ENCODE measurements around the gene PTGIS.

PTGIS gene

DNA sequence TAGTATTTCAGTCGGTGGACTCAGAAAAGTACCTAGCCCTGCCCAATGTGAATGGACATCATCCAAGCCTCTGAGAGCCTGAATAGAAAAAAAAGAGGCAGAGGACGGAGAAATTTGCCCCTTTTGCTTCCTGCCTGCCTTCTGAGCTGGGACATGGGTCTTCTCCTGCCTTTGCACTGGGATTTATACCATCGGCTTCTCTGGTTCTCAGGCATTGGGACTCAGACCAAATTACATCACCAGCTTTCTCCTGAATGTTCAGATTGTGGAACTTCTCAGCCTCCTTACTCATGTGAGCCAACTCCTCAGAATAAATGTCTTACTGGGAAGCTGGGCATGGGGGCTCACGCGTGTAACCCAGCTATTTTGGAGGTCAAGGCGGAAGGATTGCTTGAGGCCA is 105.3 kb downstream of the PTGIS start:
- TF ChIP-seq, protein P1, sequence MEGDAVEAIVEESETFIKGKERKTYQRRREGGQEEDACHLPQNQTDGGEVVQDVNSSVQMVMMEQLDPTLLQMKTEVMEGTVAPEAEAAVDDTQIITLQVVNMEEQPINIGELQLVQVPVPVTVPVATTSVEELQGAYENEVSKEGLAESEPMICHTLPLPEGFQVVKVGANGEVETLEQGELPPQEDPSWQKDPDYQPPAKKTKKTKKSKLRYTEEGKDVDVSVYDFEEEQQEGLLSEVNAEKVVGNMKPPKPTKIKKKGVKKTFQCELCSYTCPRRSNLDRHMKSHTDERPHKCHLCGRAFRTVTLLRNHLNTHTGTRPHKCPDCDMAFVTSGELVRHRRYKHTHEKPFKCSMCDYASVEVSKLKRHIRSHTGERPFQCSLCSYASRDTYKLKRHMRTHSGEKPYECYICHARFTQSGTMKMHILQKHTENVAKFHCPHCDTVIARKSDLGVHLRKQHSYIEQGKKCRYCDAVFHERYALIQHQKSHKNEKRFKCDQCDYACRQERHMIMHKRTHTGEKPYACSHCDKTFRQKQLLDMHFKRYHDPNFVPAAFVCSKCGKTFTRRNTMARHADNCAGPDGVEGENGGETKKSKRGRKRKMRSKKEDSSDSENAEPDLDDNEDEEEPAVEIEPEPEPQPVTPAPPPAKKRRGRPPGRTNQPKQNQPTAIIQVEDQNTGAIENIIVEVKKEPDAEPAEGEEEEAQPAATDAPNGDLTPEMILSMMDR (conservative IDR thresholded peaks at IDR 0.05; ENCODE audit: low read length) = no peak
- no peak overlapping the region for H3K4me3 ChIP-seq (ENCODE audit: low read length)
- DNase-seq (ENCODE audit: low read depth) = no peak

DNA sequence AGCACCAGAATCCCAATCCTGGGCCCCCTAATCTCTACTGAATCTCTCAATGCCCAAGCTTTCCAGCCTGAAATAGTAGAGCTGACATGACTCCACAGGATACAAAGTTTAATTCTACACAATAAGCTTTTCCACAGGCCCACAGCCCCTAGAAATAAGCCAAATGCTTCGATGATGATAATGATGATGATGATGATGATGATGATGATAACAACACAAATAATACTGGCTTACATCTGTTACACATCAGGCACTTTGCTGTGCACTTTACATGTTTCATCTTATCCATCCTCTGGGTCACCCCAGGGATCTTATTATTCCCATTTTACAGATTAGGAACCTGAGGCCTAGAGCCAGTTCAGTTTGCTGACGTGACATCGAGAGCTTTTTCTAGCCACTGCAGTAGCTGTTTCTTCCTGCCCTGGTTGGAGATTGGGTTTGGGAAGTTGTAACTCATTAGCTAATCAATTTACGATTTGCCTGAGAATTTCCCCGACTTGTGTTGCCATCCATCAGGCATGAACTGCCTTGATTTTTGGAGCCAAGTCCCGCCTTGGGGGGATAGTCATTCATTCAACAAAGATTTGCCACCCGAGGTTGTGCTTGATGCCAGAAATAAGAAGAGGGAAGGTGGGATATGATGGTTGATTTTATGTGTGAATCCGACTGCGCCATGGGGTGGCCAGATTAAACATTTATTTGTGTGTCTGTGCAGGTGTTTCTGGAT is 105.9 kb downstream of the PTGIS start:
- TF ChIP-seq, protein P1 (conservative IDR thresholded peaks at IDR 0.05; ENCODE audit: low read length) = no peak
- H3K4me3 ChIP-seq (ENCODE audit: low read length) = no peak overlapping the region
- no peak for DNase-seq (ENCODE audit: low read depth)

DNA sequence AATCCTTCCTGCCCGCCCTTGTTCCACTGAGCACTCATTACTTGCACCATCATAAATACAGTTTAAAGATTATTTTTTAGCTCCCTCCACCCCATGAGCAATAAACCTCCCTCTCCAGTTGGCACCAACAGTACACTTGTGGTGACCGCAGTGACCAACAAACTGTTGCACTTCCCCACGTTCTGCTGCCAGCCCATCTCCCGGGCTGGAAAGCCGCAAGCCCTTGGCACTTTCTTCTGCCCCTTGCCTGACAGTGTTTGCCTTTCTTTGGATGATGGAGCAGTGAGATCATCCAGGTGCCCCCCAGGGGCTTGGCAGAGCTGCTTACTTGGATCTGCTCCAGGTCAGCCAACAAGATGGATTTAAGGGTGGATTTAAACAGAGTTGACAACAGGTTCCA is 107.0 kb downstream of the PTGIS start:
- TF ChIP-seq, protein P1 (conservative IDR thresholded peaks at IDR 0.05; ENCODE audit: low read length) = no peak
- no peak for DNase-seq (ENCODE audit: low read depth)
- H3K4me3 ChIP-seq (ENCODE audit: low read length) = no peak overlapping the region

DNA sequence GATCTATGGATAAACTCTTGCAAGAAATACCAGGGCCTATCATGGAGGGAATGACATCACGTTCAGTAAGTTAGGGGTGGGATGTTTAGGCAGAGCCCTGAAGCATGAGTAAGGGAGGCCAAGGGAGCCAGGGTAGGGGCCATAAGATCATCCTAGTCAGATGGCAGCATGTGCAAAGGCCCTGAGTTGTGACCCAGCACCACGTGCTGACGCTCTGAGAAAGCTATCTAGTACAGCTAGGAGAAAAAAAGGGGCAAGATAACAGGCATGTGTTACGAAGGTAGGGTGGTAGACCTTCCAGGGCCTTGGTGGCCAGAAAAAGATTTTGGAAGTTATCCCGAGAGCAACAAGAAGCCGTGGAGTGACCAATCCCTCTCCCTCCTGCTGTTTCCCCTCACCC is 107.8 kb downstream of the PTGIS start:
- TF ChIP-seq, protein P1 (conservative IDR thresholded peaks at IDR 0.05; ENCODE audit: low read length) = no peak
- no peak for DNase-seq (ENCODE audit: low read depth)
- no peak overlapping the region for H3K4me3 ChIP-seq (ENCODE audit: low read length)

DNA sequence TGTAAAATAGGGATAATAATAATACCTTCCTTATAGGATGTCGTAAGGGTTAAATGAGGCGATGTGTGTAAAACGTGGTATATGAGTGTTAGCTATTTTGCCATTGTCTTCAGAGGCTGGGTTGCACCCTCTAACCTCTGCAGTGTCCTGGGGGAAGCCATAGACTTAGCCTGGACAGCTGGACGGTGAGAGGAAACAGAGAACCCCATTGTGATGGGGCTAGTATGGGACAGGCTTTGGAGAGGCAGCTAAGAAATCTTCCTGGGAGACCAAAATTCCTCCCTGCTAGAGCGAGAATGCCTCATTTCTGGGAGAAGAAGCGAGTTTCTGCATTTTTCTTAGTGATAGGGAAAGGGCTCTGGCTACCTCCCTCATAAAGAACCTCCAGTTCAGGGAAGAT is 108.3 kb downstream of the PTGIS start:
- DNase-seq (ENCODE audit: low read depth) = no peak
- TF ChIP-seq, protein P1 (conservative IDR thresholded peaks at IDR 0.05; ENCODE audit: low read length) = no peak
- H3K4me3 ChIP-seq (ENCODE audit: low read length) = no peak overlapping the region

DNA sequence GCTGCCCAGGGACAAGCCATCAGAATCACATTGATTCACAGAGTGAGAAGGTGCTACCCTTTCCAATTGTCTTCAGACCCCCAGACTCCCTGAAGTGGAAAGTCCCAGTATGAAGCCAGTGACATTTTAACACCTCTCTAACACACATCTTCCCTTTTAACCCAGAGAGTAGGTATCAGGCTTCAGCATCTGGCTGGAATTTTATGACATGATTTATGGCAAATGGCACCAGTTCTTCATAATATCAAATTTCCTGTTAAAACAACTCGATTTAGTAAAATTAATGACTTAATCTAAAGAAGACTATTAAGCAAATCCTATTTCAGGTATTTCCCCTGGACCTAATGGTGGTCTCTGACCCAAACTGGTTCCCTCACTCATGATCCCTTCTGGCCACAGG is 110.5 kb downstream of the PTGIS start:
- DNase-seq (ENCODE audit: low read depth) = no peak
- TF ChIP-seq, protein P1 (conservative IDR thresholded peaks at IDR 0.05; ENCODE audit: low read length) = no peak
- H3K4me3 ChIP-seq (ENCODE audit: low read length) = no peak overlapping the region

DNA sequence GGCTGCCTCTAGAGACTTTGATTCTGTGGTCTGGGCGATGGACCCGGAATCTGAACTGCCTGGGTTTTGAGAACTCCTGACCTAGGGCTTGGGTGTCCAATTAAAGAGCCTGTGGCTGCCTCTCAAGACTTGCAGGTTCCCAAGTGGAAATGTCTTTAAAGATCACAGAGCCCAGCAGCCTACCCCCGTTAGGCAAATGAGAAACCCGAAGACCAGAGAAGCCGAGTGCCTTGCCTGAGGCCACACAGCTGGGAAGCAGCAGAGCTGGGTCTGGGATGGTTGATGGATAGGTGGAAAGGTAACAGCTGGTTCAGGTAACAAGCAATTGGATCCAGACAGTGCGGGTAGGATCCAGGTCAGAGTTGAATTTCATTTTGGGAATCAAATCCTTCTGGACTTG is 111.3 kb downstream of the PTGIS start:
- no peak overlapping the region for H3K4me3 ChIP-seq (ENCODE audit: low read length)
- no peak for DNase-seq (ENCODE audit: low read depth)
- TF ChIP-seq, protein P1 (conservative IDR thresholded peaks at IDR 0.05; ENCODE audit: low read length) = no peak
